Measurements from ENCODE around the gene CAMK1. TPM values are rescaled to one million over a fixed set of nuclear protein-coding genes. Genes with fewer than 3 reads are reported as not detected.
A peak's percentile ranks its signal among the peaks of the same experiment; 100 is the strongest.

Gene CAMK1
- total and polyA plus RNA-seq, 9 of the 15 experiments (the other 6 are each of a cell fraction or from before 2014, with no cell fraction given) = 0.23 to 10.7 (median 6.0) TPM

- TF ChIP-seq CTCF (IDR thresholded peaks at IDR 0.05 in 2 of 3, conservative IDR thresholded peaks at IDR 0.05 in 1 of 3; ENCODE audit: insufficient read depth in 2 of 3, low read depth in 1 of 3, low read length in 3 of 3) (peak in 2 of 3 experiments; percentile 9 to 19; a peak in 3 of 6 replicates), TEAD1 (CRISPR knock-in tag; IDR thresholded peaks at IDR 0.05) (0 out of 4 replicates have a peak, but pooled peaks of 1 of the 2 experiments have one; percentile 17), HES1 (IDR thresholded peaks at IDR 0.05; ENCODE audit: low read depth) (peak; percentile 32; the same call in 1 of the 2 replicates), EGR1 (conservative IDR thresholded peaks at IDR 0.05) (peak; percentile 99), POLR2AphosphoS2 (IDR thresholded peaks at IDR 0.05; ENCODE audit: low read length) (peak; percentile 69; the same call in 1 of the 2 replicates), RBM39 (optimal IDR thresholded peaks at IDR 0.05; ENCODE audit: low read depth, low read length) (peak; percentile 19), BHLHE40 (IDR thresholded peaks at IDR 0.05; ENCODE audit: low read length) (peak; percentile 27), MEF2A (IDR thresholded peaks at IDR 0.05; ENCODE audit: control insufficient read depth, low read depth, low read length) (no peak), DNMT1 (IDR thresholded peaks at IDR 0.05) (no peak), HOMEZ (CRISPR knock-in tag; IDR thresholded peaks at IDR 0.05) (no peak), ARHGAP35 (IDR thresholded peaks at IDR 0.05; ENCODE audit: partially characterized antibody) (no peak), ZEB2 (IDR thresholded peaks at IDR 0.05) (0 out of 2 replicates have a peak, but pooled peaks have one; percentile 11), ZNF143 (CRISPR knock-in tag; IDR thresholded peaks at IDR 0.05) (no peak), HINFP (tag; conservative IDR thresholded peaks at IDR 0.05; ENCODE audit: low read depth) (peak; percentile 93), ZNF778 (CRISPR knock-in tag; IDR thresholded peaks at IDR 0.05) (no peak), CHD4 (IDR thresholded peaks at IDR 0.05; ENCODE audit: insufficient read depth, insufficient replicate concordance, low read depth, low read length, poor library complexity, severe bottlenecking) (no peak), ATF2 (CRISPR knock-in tag; IDR thresholded peaks at IDR 0.05) (no peak), NR3C1 (CRISPR knock-in tag; IDR thresholded peaks at IDR 0.05) (no peak), STAT5B (CRISPR knock-in tag; IDR thresholded peaks at IDR 0.05) (no peak)
These were observed 19.8 kb downstream of the CAMK1 start, which contains the start of gene OGG1 (continued) for GRCh38 chr3:9749645-9750555.
